H1 (cell line): Measurements from ENCODE around the gene TRIM44. TPM values are rescaled to one million over a fixed set of nuclear protein-coding genes. Genes with fewer than 3 reads are reported as not detected.

Experiments
- CTCF ChIA-PET: fragments of 300-600 bp; sonication (Branson Sonifier 250); formaldehyde crosslinking; loops from one replicate; lab custom pipeline; 2021; ENCODE audit not compliant: partially characterized antibody; lab: Charles Lee
- POLR2A ChIA-PET: fragments of 300-600 bp; sonication (Branson Sonifier 250); formaldehyde crosslinking; loops from one replicate; lab custom pipeline; 2021; ENCODE audit warnings: inconsistent platforms; ENCODE audit not compliant: partially characterized antibody; lab: Charles Lee
- DNase-seq, 2 experiments: peaks; one replicate each; pipeline versions ENCODE4 v3.0.0 to v3.0.0-alpha.2; 2010 to 2022; ENCODE audit warnings: low spot score in 2 of 2, low read depth in 1 of 2, mixed read lengths in 1 of 2
- FAIRE-seq: peaks from 2 replicates; lab custom pipeline; 2011; peaks lifted over from hg19 to GRCh38; lab: Jason Lieb, UNC
- H2AFZ ChIP-seq: 2 replicates; pipeline ENCODE4 v1.8.1; 2012; ENCODE audit warnings: low read length, inconsistent platforms
- H2AK5ac ChIP-seq: 2 replicates; pipeline ENCODE4 v1.6.1; 2013; ENCODE audit warnings: low read depth, low read length
- H2BK120ac ChIP-seq: replicated peaks from 2 replicates; pipeline ENCODE3; 2013; ENCODE audit warnings: low read depth, low read length, inconsistent platforms
- H2BK12ac ChIP-seq: 2 replicates; pipeline ENCODE4 v1.6.1; 2013; ENCODE audit warnings: low read depth, low read length
- H2BK15ac ChIP-seq: 2 replicates; pipeline ENCODE4 v1.6.1; 2013; ENCODE audit warnings: low read length
- H2BK20ac ChIP-seq: 2 replicates; pipeline ENCODE4 v1.6.1; 2013; ENCODE audit warnings: low read length
- H2BK5ac ChIP-seq: 2 replicates; pipeline ENCODE4 v1.6.1; 2013; ENCODE audit warnings: low read depth, low read length
- H3K14ac ChIP-seq: 2 replicates; pipeline ENCODE4 v1.6.1; 2013; ENCODE audit warnings: inconsistent platforms; ENCODE audit not compliant: insufficient read length
- H3K18ac ChIP-seq: 2 replicates; pipeline ENCODE4 v1.6.1; 2013; ENCODE audit warnings: low read length; ENCODE audit errors: extremely low read depth
- H3K23ac ChIP-seq: 2 replicates; pipeline ENCODE4 v1.6.1; 2013; ENCODE audit warnings: inconsistent platforms; ENCODE audit not compliant: insufficient read length
- H3K23me2 ChIP-seq: 2 replicates; pipeline ENCODE4 v1.6.1; 2013; ENCODE audit warnings: low read depth, low read length
- H3K27ac ChIP-seq: 2 replicates; pipeline ENCODE4 v1.6.1; 2011; ENCODE audit warnings: low read depth, low read length, inconsistent platforms
- H3K27me3 ChIP-seq, 4 experiments: replicated peaks in 1 of 4; 1 replicate in 1 of 4; 2 replicates in 3 of 4; pipeline versions ENCODE4 v1.6.1 to v1.8.1; 2011 to 2013; ENCODE audit warnings: low read length in 3 of 4, mild to moderate bottlenecking in 3 of 4, inconsistent platforms in 2 of 4, mixed read lengths in 2 of 4, moderate library complexity in 1 of 4; ENCODE audit not compliant: control insufficient read depth in 3 of 4, insufficient read depth in 3 of 4; ENCODE audit errors: extremely low read depth in 1 of 4
- H3K36me3 ChIP-seq, 4 experiments: 2 replicates each; pipeline versions ENCODE4 v1.6.1 to v1.8.1; 2011 to 2013; ENCODE audit warnings: mild to moderate bottlenecking in 4 of 4, low read length in 3 of 4, moderate library complexity in 2 of 4, control low read depth in 1 of 4, inconsistent platforms in 1 of 4; ENCODE audit not compliant: insufficient read depth in 4 of 4, control insufficient read depth in 2 of 4
- H3K4ac ChIP-seq: replicated peaks from 2 replicates; pipeline ENCODE3; 2013; ENCODE audit warnings: low read length, low read depth, mixed read lengths, inconsistent platforms; ENCODE audit not compliant: insufficient read length
- H3K4me1 ChIP-seq, 4 experiments: replicated peaks in 1 of 4; 1 replicate in 1 of 4; 2 replicates in 3 of 4; pipeline versions ENCODE4 v1.6.1 to v1.8.1; 2011 to 2013; ENCODE audit warnings: low read length in 3 of 4, inconsistent platforms in 2 of 4, mixed read lengths in 1 of 4; ENCODE audit not compliant: insufficient read depth in 4 of 4, control insufficient read depth in 3 of 4
- H3K4me2 ChIP-seq, 2 experiments: 2 replicates each; pipeline versions ENCODE4 v1.6.1 to v1.8.1; 2011 to 2013; ENCODE audit warnings: low read depth in 2 of 2, low read length in 2 of 2, control low read depth in 1 of 2, inconsistent platforms in 1 of 2, mild to moderate bottlenecking in 1 of 2; ENCODE audit not compliant: insufficient read depth in 1 of 2
- H3K4me3 ChIP-seq, 4 experiments: fragments of 200-600, 300-600 bp in 1 of 4; sonication (generic), shearing (Covaris generic), sonication (Bioruptor Twin) in 1 of 4; 2 replicates each; pipeline versions ENCODE4 v1.5.1 to v1.8.1; 2011 to 2016; ENCODE audit warnings: low read length in 4 of 4, low read depth in 3 of 4, control low read depth in 2 of 4, inconsistent platforms in 2 of 4, mild to moderate bottlenecking in 2 of 4, mixed read lengths in 1 of 4, moderate library complexity in 1 of 4; ENCODE audit not compliant: insufficient read depth in 2 of 4; ENCODE audit errors: extremely low read depth in 1 of 4
- H3K56ac ChIP-seq: replicated peaks from 2 replicates; pipeline ENCODE3; 2013; ENCODE audit warnings: low read depth, mild to moderate bottlenecking, mixed read lengths, low read length, inconsistent platforms; ENCODE audit not compliant: insufficient read length
- H3K79me1 ChIP-seq: 2 replicates; pipeline ENCODE4 v1.6.1; 2013; ENCODE audit warnings: low read depth, low read length, control low read depth
- H3K79me2 ChIP-seq, 2 experiments: 2 replicates each; pipeline versions ENCODE4 v1.6.1 to v1.8.1; 2012 to 2013; ENCODE audit warnings: low read length in 2 of 2, mild to moderate bottlenecking in 2 of 2, inconsistent platforms in 1 of 2; ENCODE audit not compliant: insufficient read depth in 2 of 2, control insufficient read depth in 1 of 2
- H3K9ac ChIP-seq, 4 experiments: replicated peaks in 1 of 4; 1 replicate in 1 of 4; 2 replicates in 3 of 4; pipeline versions ENCODE4 v1.6.1 to v1.8.1; 2011 to 2013; ENCODE audit warnings: low read depth in 3 of 4, low read length in 3 of 4, control low read depth in 2 of 4, mild to moderate bottlenecking in 2 of 4, moderate library complexity in 2 of 4, inconsistent platforms in 1 of 4; ENCODE audit errors: extremely low read depth in 1 of 4
- H3K9me3 ChIP-seq, 2 experiments: 2 replicates each; pipeline versions ENCODE4 v1.6.1 to v1.8.1; 2012 to 2013; ENCODE audit warnings: mild to moderate bottlenecking in 2 of 2, moderate library complexity in 2 of 2, control low read depth in 1 of 2, inconsistent platforms in 1 of 2, low read depth in 1 of 2, low read length in 1 of 2, mixed read lengths in 1 of 2; ENCODE audit not compliant: insufficient read depth in 2 of 2
- H4K20me1 ChIP-seq, 2 experiments: replicated peaks in 1 of 2; 2 replicates each; pipeline versions ENCODE3 to v1.8.1; 2011 to 2013; ENCODE audit warnings: inconsistent platforms in 2 of 2, low read length in 2 of 2, mild to moderate bottlenecking in 1 of 2; ENCODE audit not compliant: insufficient read depth in 2 of 2, control insufficient read depth in 1 of 2
- H4K5ac ChIP-seq: 2 replicates; pipeline ENCODE4 v1.6.1; 2013; ENCODE audit warnings: low read length, low read depth, mixed read lengths, inconsistent platforms; ENCODE audit not compliant: insufficient read length
- H4K8ac ChIP-seq: 2 replicates; pipeline ENCODE4 v1.8.0; 2013; ENCODE audit warnings: mild to moderate bottlenecking, moderate library complexity, low read length, inconsistent platforms; ENCODE audit not compliant: insufficient read depth; ENCODE audit errors: extremely low read depth
- H4K91ac ChIP-seq: replicated peaks from 2 replicates; pipeline ENCODE3; 2013; ENCODE audit warnings: low read length, mixed read lengths, inconsistent platforms; ENCODE audit not compliant: insufficient read length
- CEBPB ChIP-seq: IDR thresholded peaks from 2 replicates; pipeline ENCODE4 v1.6.1; 2012; ENCODE audit warnings: low read depth, low read length
- CHD2 ChIP-seq: IDR thresholded peaks from 2 replicates; pipeline ENCODE4 v1.6.1; 2012; ENCODE audit warnings: low read length, improper control_type of control experiment
- GABPA ChIP-seq: IDR thresholded peaks from 2 replicates; pipeline ENCODE4 v1.6.1; 2011; ENCODE audit warnings: mild to moderate bottlenecking, low read length, moderate library complexity, borderline replicate concordance; ENCODE audit not compliant: insufficient read depth
- GTF2F1 ChIP-seq: IDR thresholded peaks from 2 replicates; pipeline ENCODE4 v1.6.1; 2012; ENCODE audit warnings: low read depth, low read length, improper control_type of control experiment, borderline replicate concordance
- HDAC2 ChIP-seq, 2 experiments: fragments of 300-600 bp in 1 of 2; sonication (generic) in 1 of 2; IDR thresholded peaks; 2 replicates each; pipeline ENCODE4 v1.6.1; 2011 to 2012; ENCODE audit warnings: low read depth in 2 of 2, low read length in 2 of 2, mild to moderate bottlenecking in 2 of 2, moderate library complexity in 2 of 2, borderline replicate concordance in 1 of 2, inconsistent platforms in 1 of 2
- MAFK ChIP-seq: IDR thresholded peaks from 2 replicates; pipeline ENCODE4 v1.6.1; 2012; ENCODE audit warnings: low read depth, mild to moderate bottlenecking, improper control_type of control experiment, low read length
- SIX5 ChIP-seq: IDR thresholded peaks from 2 replicates; pipeline ENCODE4 v1.6.1; 2011; ENCODE audit warnings: mild to moderate bottlenecking, low read depth, low read length
- WGBS, 2 experiments: shearing (Covaris generic) in 1 of 2; methylation state at CpG; one replicate each; pipeline versions ENCODE4 v1.1.6 to v1.1.7; 2013 to 2015; ENCODE audit warnings: low lambda C conversion rate in 2 of 2, mixed read lengths in 2 of 2, inconsistent platforms in 1 of 2, low coverage in 1 of 2, missing lambda C conversion rate in 1 of 2; ENCODE audit not compliant: insufficient replicate concordance in 2 of 2, insufficient coverage in 1 of 2, insufficient read length in 1 of 2; ENCODE audit errors: extremely low coverage in 1 of 2, missing lambda C conversion rate in 1 of 2; 5-methylcytosine and 5-hydroxymethylcytosine counted together
- polyA plus RNA-seq, 7 experiments: library from polyadenylated mRNA; depleted of rRNA in 3 of 7; stranded (reverse) in 5 of 7; unstranded in 2 of 7; fragments of >200 nt in 5 of 7; fragments of 200-250 nt in 2 of 7; gene quantifications; 1 replicate in 5 of 7; 2 replicates in 1 of 7; 4 replicates in 1 of 7; pipeline versions ENCODE4 v1.2.1 to v1.2.3, GENCODE V29; 2011 to 2013; ENCODE audit warnings: missing spikeins in 2 of 7, mixed read lengths in 2 of 7
- total RNA-seq: library from RNA; stranded (reverse); fragmentation: NEBNext Ultra II Directional; extraction: Animal tissue kit (Norgen Biotek cat#: 25700); gene quantifications from 2 replicates; pipeline ENCODE4 v1.2.1, GENCODE V29; 2021
- TF ChIP-seq, protein P1 (sequence below): IDR thresholded peaks from 2 replicates; pipeline ENCODE4 v1.6.1; 2012; ENCODE audit warnings: inconsistent platforms
- TF ChIP-seq, protein P2 (sequence below), 3 experiments: IDR thresholded peaks; 1 replicate in 2 of 3; 2 replicates in 1 of 3; pipeline versions ENCODE4 v1.5.1 to v1.6.1; 2011; ENCODE audit warnings: low read length in 3 of 3, mild to moderate bottlenecking in 3 of 3, inconsistent platforms in 2 of 3, low read depth in 1 of 3, moderate library complexity in 1 of 3; ENCODE audit not compliant: insufficient read depth in 1 of 3; ENCODE audit errors: control extremely low read depth in 1 of 3
- TF ChIP-seq, protein P3 (sequence below): IDR thresholded peaks from 2 replicates; pipeline ENCODE4 v1.6.1; 2011; ENCODE audit warnings: low read length, improper control_type of control experiment

Gene TRIM44
- total and polyA plus RNA-seq, 2 of the 8 experiments (the other 6 are each of a cell fraction or from before 2014, with no cell fraction given) = 13.9 to 34.4 TPM

DNA sequence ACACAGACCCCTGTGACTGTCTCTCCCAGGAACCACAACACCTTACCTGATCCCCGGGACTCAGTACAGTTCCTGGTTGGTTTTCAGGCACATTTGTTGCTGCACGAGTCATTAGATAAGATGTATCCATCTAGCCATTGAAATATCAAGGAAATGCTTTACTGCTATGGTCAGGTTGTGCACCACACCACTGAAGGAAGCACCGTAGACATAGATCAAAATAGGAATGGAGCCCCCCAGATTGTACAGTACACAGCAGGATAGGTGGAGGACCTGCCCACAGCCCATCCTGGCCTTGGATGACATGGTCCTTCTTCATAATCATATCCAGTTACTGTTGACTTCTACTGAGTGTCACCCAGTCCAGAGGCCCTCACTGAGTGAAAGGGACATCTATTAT, 195.3 kb downstream of the TRIM44 start:
- H3K23ac ChIP-seq = no peak overlapping the region
- H3K23me2 ChIP-seq = peaks cover 6% of the 10 kb centered on the region; the same call in 1 of the 2 replicates
- H2BK20ac ChIP-seq = no peak overlapping the region
- H2AK5ac ChIP-seq = no peak overlapping the region
- no peak overlapping the region for H2AFZ ChIP-seq
- H3K14ac ChIP-seq = no peak overlapping the region
- H3K56ac ChIP-seq = no peak overlapping the region
- CTCF ChIA-PET = interaction anchor here (0.6 to 1.3 kb wide), 3 partner anchors 22 to 199 kb away, joined by 3 read pairs; no protein-coding TSS in a partner anchor
- H3K27me3 ChIP-seq = no peaks in the 10 kb centered on the region
- no peaks in the 10 kb centered on the region; a peak in 1 of 4 replicates for H3K9me3 ChIP-seq
- no peak overlapping the region for H3K27ac ChIP-seq
- no peak overlapping the region for H2BK5ac ChIP-seq
- H3K4me2 ChIP-seq = no peak overlapping the region
- H3K9ac ChIP-seq = no peak overlapping the region
- POLR2A ChIA-PET = no interaction called here
- H2BK12ac ChIP-seq = no peak overlapping the region
- 89% methylated on average over 3 of the region's 3 CpGs; no CpG with 5 or more reads in 1 of the 2 experiments for WGBS, 2 experiments
- H3K79me1 ChIP-seq = no peaks in the 10 kb centered on the region
- no peaks in the 10 kb centered on the region for H3K36me3 ChIP-seq
- H2BK15ac ChIP-seq = no peak overlapping the region
- TF ChIP-seq CHD2 (no peak), GABPA (no peak), SIX5 (no peak), HDAC2 (IDR thresholded peaks at IDR 0.05; ENCODE audit: borderline replicate concordance in 1 of 2, low read depth in 2 of 2, low read length in 2 of 2) (no peak), CEBPB (no peak), GTF2F1 (no peak), MAFK (no peak)
- TF ChIP-seq, protein P1, sequence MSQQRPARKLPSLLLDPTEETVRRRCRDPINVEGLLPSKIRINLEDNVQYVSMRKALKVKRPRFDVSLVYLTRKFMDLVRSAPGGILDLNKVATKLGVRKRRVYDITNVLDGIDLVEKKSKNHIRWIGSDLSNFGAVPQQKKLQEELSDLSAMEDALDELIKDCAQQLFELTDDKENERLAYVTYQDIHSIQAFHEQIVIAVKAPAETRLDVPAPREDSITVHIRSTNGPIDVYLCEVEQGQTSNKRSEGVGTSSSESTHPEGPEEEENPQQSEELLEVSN = no peak
- TF ChIP-seq, protein P2, sequence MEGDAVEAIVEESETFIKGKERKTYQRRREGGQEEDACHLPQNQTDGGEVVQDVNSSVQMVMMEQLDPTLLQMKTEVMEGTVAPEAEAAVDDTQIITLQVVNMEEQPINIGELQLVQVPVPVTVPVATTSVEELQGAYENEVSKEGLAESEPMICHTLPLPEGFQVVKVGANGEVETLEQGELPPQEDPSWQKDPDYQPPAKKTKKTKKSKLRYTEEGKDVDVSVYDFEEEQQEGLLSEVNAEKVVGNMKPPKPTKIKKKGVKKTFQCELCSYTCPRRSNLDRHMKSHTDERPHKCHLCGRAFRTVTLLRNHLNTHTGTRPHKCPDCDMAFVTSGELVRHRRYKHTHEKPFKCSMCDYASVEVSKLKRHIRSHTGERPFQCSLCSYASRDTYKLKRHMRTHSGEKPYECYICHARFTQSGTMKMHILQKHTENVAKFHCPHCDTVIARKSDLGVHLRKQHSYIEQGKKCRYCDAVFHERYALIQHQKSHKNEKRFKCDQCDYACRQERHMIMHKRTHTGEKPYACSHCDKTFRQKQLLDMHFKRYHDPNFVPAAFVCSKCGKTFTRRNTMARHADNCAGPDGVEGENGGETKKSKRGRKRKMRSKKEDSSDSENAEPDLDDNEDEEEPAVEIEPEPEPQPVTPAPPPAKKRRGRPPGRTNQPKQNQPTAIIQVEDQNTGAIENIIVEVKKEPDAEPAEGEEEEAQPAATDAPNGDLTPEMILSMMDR (IDR thresholded peaks at IDR 0.05; ENCODE audit: control extremely low read depth in 1 of 3, insufficient read depth in 1 of 3, low read depth in 1 of 3, low read length in 3 of 3) = no peak
- TF ChIP-seq, protein P3, sequence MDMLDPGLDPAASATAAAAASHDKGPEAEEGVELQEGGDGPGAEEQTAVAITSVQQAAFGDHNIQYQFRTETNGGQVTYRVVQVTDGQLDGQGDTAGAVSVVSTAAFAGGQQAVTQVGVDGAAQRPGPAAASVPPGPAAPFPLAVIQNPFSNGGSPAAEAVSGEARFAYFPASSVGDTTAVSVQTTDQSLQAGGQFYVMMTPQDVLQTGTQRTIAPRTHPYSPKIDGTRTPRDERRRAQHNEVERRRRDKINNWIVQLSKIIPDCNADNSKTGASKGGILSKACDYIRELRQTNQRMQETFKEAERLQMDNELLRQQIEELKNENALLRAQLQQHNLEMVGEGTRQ = no peak
- no peak overlapping the region for H4K91ac ChIP-seq
- DNase-seq (no peak), FAIRE-seq (no peak)
- no peak overlapping the region for H3K4ac ChIP-seq
- H3K18ac ChIP-seq = no peak overlapping the region
- no peak overlapping the region for H2BK120ac ChIP-seq
- H4K5ac ChIP-seq = no peak overlapping the region
- no peaks in the 10 kb centered on the region for H3K4me1 ChIP-seq
- H3K79me2 ChIP-seq = no peaks in the 10 kb centered on the region
- peaks cover 0 to 5% of the 10 kb centered on the region in 2 experiments for H4K20me1 ChIP-seq
- no peak overlapping the region for H4K8ac ChIP-seq
- no peak overlapping the region for H3K4me3 ChIP-seq
